H9 (cell line): Measurements from ENCODE around the gene MED13L. TPM values are rescaled to one million over a fixed set of nuclear protein-coding genes. Genes with fewer than 3 reads are reported as not detected.

Experiments used
- DNase-seq: peaks from one replicate; pipeline ENCODE4 v3.0.0-alpha.2; 2017
- H2AFZ ChIP-seq: one replicate; pipeline ENCODE4 v1.6.1; 2013; ENCODE audit warnings: mild to moderate bottlenecking, low read length, control low read depth, moderate library complexity
- H2AK5ac ChIP-seq: 2 replicates; pipeline ENCODE4 v1.6.1; 2013; ENCODE audit warnings: low read length, control low read depth, mixed read lengths; ENCODE audit not compliant: insufficient read length
- H2BK120ac ChIP-seq: one replicate; pipeline ENCODE4 v1.6.1; 2013; ENCODE audit warnings: low read depth, mild to moderate bottlenecking, low read length, control low read depth, inconsistent platforms; ENCODE audit not compliant: poor library complexity, severe bottlenecking
- H2BK12ac ChIP-seq: 2 replicates; pipeline ENCODE4 v1.6.1; 2013; ENCODE audit warnings: low read length, control low read depth, mixed read lengths, low read depth; ENCODE audit not compliant: insufficient read length
- H2BK15ac ChIP-seq: 2 replicates; pipeline ENCODE4 v1.6.1; 2013; ENCODE audit warnings: low read depth, low read length, control low read depth
- H2BK20ac ChIP-seq: one replicate; pipeline ENCODE4 v1.6.1; 2013; ENCODE audit warnings: low read depth, mild to moderate bottlenecking, low read length, control low read depth, inconsistent platforms; ENCODE audit not compliant: poor library complexity, severe bottlenecking
- H2BK5ac ChIP-seq: 2 replicates; pipeline ENCODE4 v1.6.1; 2013; ENCODE audit warnings: low read length, control low read depth, mixed read lengths; ENCODE audit not compliant: insufficient read length
- H3K14ac ChIP-seq: 2 replicates; pipeline ENCODE4 v1.6.1; 2013; ENCODE audit warnings: low read length, control low read depth; ENCODE audit not compliant: insufficient read depth
- H3K18ac ChIP-seq: 2 replicates; pipeline ENCODE4 v1.6.1; 2013; ENCODE audit warnings: low read depth, mild to moderate bottlenecking, mixed read lengths, low read length, control low read depth; ENCODE audit not compliant: insufficient read length
- H3K23ac ChIP-seq: 2 replicates; pipeline ENCODE4 v1.6.1; 2013; ENCODE audit warnings: low read length, control low read depth, mixed read lengths, low read depth; ENCODE audit not compliant: insufficient read length
- H3K23me2 ChIP-seq: 2 replicates; pipeline ENCODE4 v1.6.1; 2013; ENCODE audit warnings: low read depth, mild to moderate bottlenecking, mixed read lengths, low read length, control low read depth; ENCODE audit not compliant: insufficient read length, poor library complexity, severe bottlenecking
- H3K27ac ChIP-seq: 2 replicates; pipeline ENCODE4 v1.5.1; 2013; ENCODE audit warnings: low read length, control low read depth, mixed read lengths, low read depth; ENCODE audit not compliant: insufficient read length
- H3K27me3 ChIP-seq: 2 replicates; pipeline ENCODE4 v1.6.1; 2013; ENCODE audit warnings: low read length, control low read depth, inconsistent platforms; ENCODE audit not compliant: insufficient read depth
- H3K4ac ChIP-seq: 2 replicates; pipeline ENCODE4 v1.6.1; 2013; ENCODE audit warnings: low read depth, mild to moderate bottlenecking, control low read depth, inconsistent platforms, low read length, moderate library complexity
- H3K4me1 ChIP-seq: 2 replicates; pipeline ENCODE4 v1.6.1; 2013; ENCODE audit warnings: low read length, control low read depth, inconsistent platforms; ENCODE audit not compliant: insufficient read depth
- H3K4me2 ChIP-seq: 2 replicates; pipeline ENCODE4 v1.6.1; 2013; ENCODE audit warnings: low read length, control low read depth, mixed read lengths; ENCODE audit not compliant: insufficient read length, insufficient read depth
- H3K56ac ChIP-seq: 2 replicates; pipeline ENCODE4 v1.6.1; 2013; ENCODE audit warnings: low read depth, mild to moderate bottlenecking, mixed read lengths, low read length, control low read depth; ENCODE audit not compliant: insufficient read length
- H3K79me1 ChIP-seq: 2 replicates; pipeline ENCODE4 v1.6.1; 2013; ENCODE audit warnings: low read depth, mild to moderate bottlenecking, moderate library complexity, low read length, control low read depth, inconsistent platforms; ENCODE audit not compliant: insufficient read depth, poor library complexity, severe bottlenecking
- H3K79me2 ChIP-seq: 2 replicates; pipeline ENCODE4 v1.6.1; 2013; ENCODE audit warnings: low read length, control low read depth, inconsistent platforms; ENCODE audit not compliant: insufficient read depth
- H3K9ac ChIP-seq: 2 replicates; pipeline ENCODE4 v1.6.1; 2013; ENCODE audit warnings: low read length, control low read depth, mixed read lengths; ENCODE audit not compliant: insufficient read length; ENCODE audit errors: extremely low read depth
- H3K9me3 ChIP-seq: one replicate; pipeline ENCODE4 v1.6.1; 2013; ENCODE audit warnings: low read depth, low read length, inconsistent platforms; ENCODE audit not compliant: control insufficient read depth
- H3T11ph ChIP-seq: one replicate; pipeline ENCODE4 v1.6.1; 2013; ENCODE audit warnings: mild to moderate bottlenecking, low read length, control low read depth, inconsistent platforms
- H4K20me1 ChIP-seq: one replicate; pipeline ENCODE4 v1.6.1; 2013; ENCODE audit not compliant: control insufficient read depth, insufficient read length, insufficient read depth
- H4K5ac ChIP-seq: 2 replicates; pipeline ENCODE4 v1.6.1; 2013; ENCODE audit warnings: low read depth, mild to moderate bottlenecking, mixed read lengths, low read length, control low read depth; ENCODE audit not compliant: insufficient read length
- H4K8ac ChIP-seq: replicated peaks from 2 replicates; pipeline ENCODE4 v1.6.1; 2013; ENCODE audit warnings: low read length, control low read depth, mixed read lengths, low read depth; ENCODE audit not compliant: insufficient read length
- H4K91ac ChIP-seq: 2 replicates; pipeline ENCODE4 v1.6.1; 2013; ENCODE audit warnings: low read depth, mild to moderate bottlenecking, moderate library complexity, mixed read lengths, low read length, control low read depth; ENCODE audit not compliant: insufficient read length
- H3K27ac Mint-ChIP-seq, 3 experiments: 2 replicates in 2 of 3; 3 replicates in 1 of 3; pipeline ENCODE4 v1.8.0; 2020 to 2021; ENCODE audit warnings: mixed read lengths in 3 of 3, mild to moderate bottlenecking in 1 of 3, moderate library complexity in 1 of 3
- H3K27me3 Mint-ChIP-seq: 2 replicates; pipeline ENCODE4 v1.8.0; 2021; ENCODE audit warnings: low read depth, mild to moderate bottlenecking, moderate library complexity, mixed read lengths
- H3K36me3 Mint-ChIP-seq, 3 experiments: 2 replicates in 2 of 3; 3 replicates in 1 of 3; pipeline ENCODE4 v1.8.0; 2020 to 2021; ENCODE audit warnings: low read depth in 3 of 3, mixed read lengths in 3 of 3; ENCODE audit not compliant: insufficient read depth in 1 of 3
- H3K4me1 Mint-ChIP-seq, 2 experiments: 2 replicates each; pipeline ENCODE4 v1.8.0; 2020; ENCODE audit warnings: mixed read lengths in 2 of 2
- H3K4me3 Mint-ChIP-seq, 2 experiments: 2 replicates in 1 of 2; 3 replicates in 1 of 2; pipeline ENCODE4 v1.8.0; 2020 to 2021; ENCODE audit warnings: mild to moderate bottlenecking in 2 of 2, mixed read lengths in 2 of 2, moderate library complexity in 1 of 2
- H3K9me3 Mint-ChIP-seq, 2 experiments: 2 replicates in 1 of 2; 3 replicates in 1 of 2; pipeline ENCODE4 v1.8.0; 2020; ENCODE audit warnings: mild to moderate bottlenecking in 2 of 2, mixed read lengths in 2 of 2, moderate library complexity in 1 of 2
- WGBS: extraction: QIAGEN DNeasy Blood & Tissue Kit; methylation state at CpG from one replicate; pipeline ENCODE4 v1.1.7; 2013; ENCODE audit warnings: missing lambda C conversion rate, low lambda C conversion rate, mixed read lengths; ENCODE audit not compliant: insufficient read length; ENCODE audit errors: extremely low coverage; 5-methylcytosine and 5-hydroxymethylcytosine counted together
- total RNA-seq: library from RNA; stranded (reverse); gene quantifications from 2 replicates; pipeline ENCODE4 v1.2.1, GENCODE V29; 2021
- TF ChIP-seq, protein P1 (sequence below): fragments of 200-600 bp; sonication (generic); conservative IDR thresholded peaks from 3 replicates; pipeline ENCODE4 v1.8.0; 2021; ENCODE audit warnings: antibody characterized with exemption, mild to moderate bottlenecking

MED13L gene
- total RNA-seq, 1 experiment from 2014 or later: 52.4 TPM

DNA sequence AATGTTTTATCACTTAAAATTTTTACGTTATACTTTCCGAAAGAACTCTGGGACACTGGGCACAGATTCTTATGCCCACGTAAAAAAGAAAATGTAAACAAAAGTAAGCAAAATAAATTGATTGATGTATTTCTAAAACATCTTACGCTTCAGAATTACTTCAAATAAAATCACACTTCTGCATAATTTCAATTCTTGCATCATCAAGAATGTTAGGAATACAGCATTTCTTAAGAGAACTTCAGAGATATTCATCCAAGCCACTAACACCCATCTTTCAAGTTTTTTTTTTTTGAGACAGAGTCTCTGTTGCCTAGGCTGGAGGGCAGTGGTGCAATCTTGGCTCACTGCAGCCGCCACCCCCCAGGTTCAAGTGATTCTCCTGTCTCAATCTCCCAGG, 180.6 kb downstream of the MED13L start:
- no peak overlapping the region for H4K91ac ChIP-seq
- H3K4ac ChIP-seq: no peak overlapping the region
- H3K27me3 Mint-ChIP-seq: no peaks in the 10 kb centered on the region
- H3T11ph ChIP-seq: no peak overlapping the region
- H3K9ac ChIP-seq: no peak overlapping the region
- H3K4me1 Mint-ChIP-seq: peaks cover 3 to 5% of the 10 kb centered on the region in 2 experiments; a peak in 2 of 4 replicates
- H3K27me3 ChIP-seq: no peaks in the 10 kb centered on the region
- TF ChIP-seq, protein P1, sequence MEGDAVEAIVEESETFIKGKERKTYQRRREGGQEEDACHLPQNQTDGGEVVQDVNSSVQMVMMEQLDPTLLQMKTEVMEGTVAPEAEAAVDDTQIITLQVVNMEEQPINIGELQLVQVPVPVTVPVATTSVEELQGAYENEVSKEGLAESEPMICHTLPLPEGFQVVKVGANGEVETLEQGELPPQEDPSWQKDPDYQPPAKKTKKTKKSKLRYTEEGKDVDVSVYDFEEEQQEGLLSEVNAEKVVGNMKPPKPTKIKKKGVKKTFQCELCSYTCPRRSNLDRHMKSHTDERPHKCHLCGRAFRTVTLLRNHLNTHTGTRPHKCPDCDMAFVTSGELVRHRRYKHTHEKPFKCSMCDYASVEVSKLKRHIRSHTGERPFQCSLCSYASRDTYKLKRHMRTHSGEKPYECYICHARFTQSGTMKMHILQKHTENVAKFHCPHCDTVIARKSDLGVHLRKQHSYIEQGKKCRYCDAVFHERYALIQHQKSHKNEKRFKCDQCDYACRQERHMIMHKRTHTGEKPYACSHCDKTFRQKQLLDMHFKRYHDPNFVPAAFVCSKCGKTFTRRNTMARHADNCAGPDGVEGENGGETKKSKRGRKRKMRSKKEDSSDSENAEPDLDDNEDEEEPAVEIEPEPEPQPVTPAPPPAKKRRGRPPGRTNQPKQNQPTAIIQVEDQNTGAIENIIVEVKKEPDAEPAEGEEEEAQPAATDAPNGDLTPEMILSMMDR: no peak
- no peak overlapping the region for H2BK120ac ChIP-seq
- H3K14ac ChIP-seq: no peak overlapping the region
- no peak overlapping the region for H2AK5ac ChIP-seq
- no peak overlapping the region for H2BK5ac ChIP-seq
- H3K9me3 ChIP-seq: no peaks in the 10 kb centered on the region
- no peak overlapping the region for H3K4me2 ChIP-seq
- H4K5ac ChIP-seq: no peak overlapping the region
- no peaks in the 10 kb centered on the region for H3K9me3 Mint-ChIP-seq
- H4K20me1 ChIP-seq: no peaks in the 10 kb centered on the region
- no peak overlapping the region for H2AFZ ChIP-seq
- H3K79me1 ChIP-seq: no peaks in the 10 kb centered on the region
- no peak overlapping the region for H4K8ac ChIP-seq
- H3K36me3 Mint-ChIP-seq: peaks cover 0 to 2% (median 0%) of the 10 kb centered on the region in 3 experiments; a peak in 1 of 7 replicates
- H2BK12ac ChIP-seq: no peak overlapping the region
- DNase-seq: no peak
- no peak overlapping the region for H2BK15ac ChIP-seq
- no peak overlapping the region for H3K27ac Mint-ChIP-seq
- 100% methylated on average over 1 of the region's 5 CpGs for WGBS
- no peak overlapping the region for H3K18ac ChIP-seq
- no peak overlapping the region for H3K56ac ChIP-seq
- H3K4me3 Mint-ChIP-seq: no peak overlapping the region
- no peaks in the 10 kb centered on the region for H3K79me2 ChIP-seq
- no peak overlapping the region for H2BK20ac ChIP-seq
- no peak overlapping the region for H3K27ac ChIP-seq
- no peak overlapping the region for H3K23ac ChIP-seq
- H3K4me1 ChIP-seq: no peaks in the 10 kb centered on the region
- H3K23me2 ChIP-seq: no peaks in the 10 kb centered on the region
